ENCODE measurements around the gene C2orf78. TPM values are rescaled to one million over a fixed set of nuclear protein-coding genes. Genes with fewer than 3 reads are reported as not detected.

The C2orf78 gene
- total RNA-seq, 1 donor from 2014 or later, result not detected

- no peaks in the 10 kb centered on the region for H3K27me3 Mint-ChIP-seq (ENCODE audit: unreplicated experiment)
- no peak overlapping the region for H3K27ac Mint-ChIP-seq (ENCODE audit: unreplicated experiment)
- peaks cover 25% of the 10 kb centered on the region for H3K36me3 Mint-ChIP-seq (ENCODE audit: unreplicated experiment)
- no peaks in the 10 kb centered on the region for H3K9me3 Mint-ChIP-seq (ENCODE audit: unreplicated experiment)
- H3K4me1 Mint-ChIP-seq (ENCODE audit: unreplicated experiment), result peaks cover 24% of the 10 kb centered on the region
- DNase-seq (ENCODE audit: extremely low spot score, unreplicated experiment), result no peak
- no peak overlapping the region for H3K4me3 Mint-ChIP-seq (ENCODE audit: unreplicated experiment)
- no peak for TF ChIP-seq CTCF (IDR thresholded peaks at IDR 0.05)
These were observed 52.4 kb downstream of the C2orf78 start for GRCh38 chr2:73836141-73836943.

- no peak overlapping the region for H3K4me3 Mint-ChIP-seq (ENCODE audit: unreplicated experiment)
- H3K36me3 Mint-ChIP-seq (ENCODE audit: unreplicated experiment), result peaks cover 20% of the 10 kb centered on the region
- no peak for TF ChIP-seq CTCF (IDR thresholded peaks at IDR 0.05)
- DNase-seq (ENCODE audit: extremely low spot score, unreplicated experiment), result no peak
- H3K4me1 Mint-ChIP-seq (ENCODE audit: unreplicated experiment), result peaks cover 18% of the 10 kb centered on the region
- no peaks in the 10 kb centered on the region for H3K27me3 Mint-ChIP-seq (ENCODE audit: unreplicated experiment)
- H3K27ac Mint-ChIP-seq (ENCODE audit: unreplicated experiment), result peak overlapping the region; percentile 15
- no peaks in the 10 kb centered on the region for H3K9me3 Mint-ChIP-seq (ENCODE audit: unreplicated experiment)
These were observed 54.0 kb downstream of the C2orf78 start for GRCh38 chr2:73837847-73838585.

- no peak for DNase-seq (ENCODE audit: extremely low spot score, unreplicated experiment)
- Mint-ChIP-seq H3K27me3 (ENCODE audit: unreplicated experiment) (no peaks in the 10 kb centered on the region), H3K36me3 (ENCODE audit: unreplicated experiment) (peaks cover 13% of the 10 kb centered on the region), H3K4me1 (ENCODE audit: unreplicated experiment) (peaks cover 18% of the 10 kb centered on the region), H3K9me3 (ENCODE audit: unreplicated experiment) (no peaks in the 10 kb centered on the region), H3K27ac (ENCODE audit: unreplicated experiment) (peak overlapping the region; percentile 15), H3K4me3 (ENCODE audit: unreplicated experiment) (no peak overlapping the region)
- TF ChIP-seq CTCF (IDR thresholded peaks at IDR 0.05), result no peak
These were observed 55.0 kb downstream of the C2orf78 start for GRCh38 chr2:73838889-73839534.

GRCh38 chr2:73839653-73840411 is 55.8 kb downstream of the C2orf78 start:
- peaks cover 18% of the 10 kb centered on the region for H3K4me1 Mint-ChIP-seq (ENCODE audit: unreplicated experiment)
- no peak overlapping the region for H3K4me3 Mint-ChIP-seq (ENCODE audit: unreplicated experiment)
- H3K9me3 Mint-ChIP-seq (ENCODE audit: unreplicated experiment), result no peaks in the 10 kb centered on the region
- H3K36me3 Mint-ChIP-seq (ENCODE audit: unreplicated experiment), result peaks cover 15% of the 10 kb centered on the region
- TF ChIP-seq CTCF (IDR thresholded peaks at IDR 0.05), result no peak
- H3K27ac Mint-ChIP-seq (ENCODE audit: unreplicated experiment), result peak overlapping the region; percentile 15
- no peaks in the 10 kb centered on the region for H3K27me3 Mint-ChIP-seq (ENCODE audit: unreplicated experiment)
- DNase-seq (ENCODE audit: extremely low spot score, unreplicated experiment), result no peak

Measured in osteocyte (in vitro differentiated cells).